ENCODE results near the gene DMRTA2.

DMRTA2 gene

DNA sequence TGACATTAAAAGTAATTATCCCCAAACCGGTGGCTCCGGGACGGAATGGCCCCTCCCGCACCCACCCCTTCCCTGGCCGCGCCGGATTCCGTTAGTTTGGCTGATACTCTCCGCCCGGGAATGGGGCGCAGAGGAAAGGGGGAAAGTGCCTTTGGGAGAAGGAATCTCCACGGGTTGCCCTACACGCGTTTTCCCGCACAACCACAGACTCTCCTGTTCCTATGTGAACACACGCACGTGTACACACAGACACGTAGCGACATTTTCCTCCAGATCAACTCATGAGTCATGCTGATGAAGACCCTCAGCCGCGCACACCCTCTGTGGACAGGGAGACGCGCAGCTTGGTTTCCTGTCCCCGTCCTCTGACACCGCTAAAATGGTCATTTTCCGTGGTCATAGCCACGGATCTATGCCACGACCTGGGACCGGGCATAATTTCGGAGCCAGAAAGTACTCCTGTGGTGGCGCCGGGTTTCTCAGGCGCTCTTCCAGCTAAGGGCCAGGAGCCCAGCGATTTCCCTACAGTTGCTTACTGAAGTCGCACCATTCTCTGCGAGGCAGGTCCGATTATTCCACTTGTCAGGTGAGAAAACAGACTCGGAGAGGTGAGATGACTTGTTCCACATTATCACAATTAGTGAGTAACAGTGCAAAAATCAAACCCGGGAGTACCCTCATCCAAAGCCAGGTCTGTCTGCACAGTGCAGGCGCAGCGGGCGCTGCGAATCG is 4.0 kb upstream of the DMRTA2 start:
- Mint-ChIP-seq H3K4me3 (no peak overlapping the region), H3K4me1 (ENCODE audit: low read depth) (peaks cover 40% of the 10 kb centered on the region), H3K9me3 (ENCODE audit: low read depth) (no peaks in the 10 kb centered on the region), H3K27ac (peak overlapping the region; percentile 12), H3K36me3 (no peaks in the 10 kb centered on the region), H3K27me3 (peaks cover 46% of the 10 kb centered on the region)

DNA sequence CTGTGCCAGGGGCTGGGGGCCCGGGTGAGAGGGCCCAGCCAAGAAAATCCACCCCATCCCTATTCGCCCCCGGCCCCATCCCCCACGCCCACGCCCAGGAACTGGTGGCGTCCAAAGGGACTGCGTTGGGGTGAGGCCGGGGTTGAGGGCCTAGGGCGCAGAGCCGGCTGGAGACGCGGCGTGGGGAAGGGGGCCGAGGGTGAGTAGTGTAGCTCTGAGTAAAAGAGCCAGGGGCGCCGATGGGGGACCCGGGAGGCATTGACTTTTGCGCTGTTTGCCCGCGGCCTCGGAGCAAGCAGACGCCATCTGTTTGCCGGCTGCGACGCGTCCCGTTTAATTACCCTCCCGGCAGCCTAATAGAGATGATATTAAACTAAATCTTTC is 3.5 kb upstream of the DMRTA2 start:
- Mint-ChIP-seq H3K27ac (no peak overlapping the region), H3K36me3 (no peaks in the 10 kb centered on the region), H3K9me3 (ENCODE audit: low read depth) (no peaks in the 10 kb centered on the region), H3K4me3 (no peak overlapping the region), H3K4me1 (ENCODE audit: low read depth) (peaks cover 46% of the 10 kb centered on the region), H3K27me3 (peaks cover 52% of the 10 kb centered on the region)

DNA sequence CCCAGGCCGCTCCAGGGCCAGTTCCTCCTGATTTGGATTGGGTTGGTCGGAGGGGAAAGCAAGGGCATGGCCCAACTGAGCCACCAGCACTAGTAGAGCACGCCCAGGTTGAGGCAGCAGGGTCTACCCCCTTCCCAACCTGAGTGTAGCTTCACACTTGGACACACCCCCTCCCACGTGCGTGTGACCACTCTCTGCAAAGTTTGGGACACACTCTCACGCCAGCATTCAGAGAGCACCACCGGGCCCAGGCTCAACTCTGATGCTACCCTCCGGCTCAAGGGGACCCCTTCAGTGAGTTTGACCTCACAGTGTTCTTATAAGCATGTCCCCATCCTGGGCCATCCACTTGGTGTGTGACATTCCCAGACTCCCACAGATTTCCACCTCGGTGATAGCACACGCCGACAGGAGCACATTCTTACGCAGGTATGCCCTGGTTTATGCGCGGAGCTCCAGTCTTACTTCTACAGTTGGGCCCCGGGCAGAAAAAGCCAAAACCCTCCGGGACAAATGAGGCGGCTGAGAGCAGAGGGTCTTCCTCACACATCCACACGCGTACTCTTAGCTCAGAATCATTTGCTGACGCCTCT is 3.0 kb upstream of the DMRTA2 start:
- no peaks in the 10 kb centered on the region for H3K36me3 Mint-ChIP-seq
- peaks cover 47% of the 10 kb centered on the region for H3K4me1 Mint-ChIP-seq (ENCODE audit: low read depth)
- peak overlapping the region; percentile 30 for H3K4me3 Mint-ChIP-seq
- H3K9me3 Mint-ChIP-seq (ENCODE audit: low read depth): no peaks in the 10 kb centered on the region
- H3K27ac Mint-ChIP-seq: no peak overlapping the region
- peaks cover 53% of the 10 kb centered on the region for H3K27me3 Mint-ChIP-seq

DNA sequence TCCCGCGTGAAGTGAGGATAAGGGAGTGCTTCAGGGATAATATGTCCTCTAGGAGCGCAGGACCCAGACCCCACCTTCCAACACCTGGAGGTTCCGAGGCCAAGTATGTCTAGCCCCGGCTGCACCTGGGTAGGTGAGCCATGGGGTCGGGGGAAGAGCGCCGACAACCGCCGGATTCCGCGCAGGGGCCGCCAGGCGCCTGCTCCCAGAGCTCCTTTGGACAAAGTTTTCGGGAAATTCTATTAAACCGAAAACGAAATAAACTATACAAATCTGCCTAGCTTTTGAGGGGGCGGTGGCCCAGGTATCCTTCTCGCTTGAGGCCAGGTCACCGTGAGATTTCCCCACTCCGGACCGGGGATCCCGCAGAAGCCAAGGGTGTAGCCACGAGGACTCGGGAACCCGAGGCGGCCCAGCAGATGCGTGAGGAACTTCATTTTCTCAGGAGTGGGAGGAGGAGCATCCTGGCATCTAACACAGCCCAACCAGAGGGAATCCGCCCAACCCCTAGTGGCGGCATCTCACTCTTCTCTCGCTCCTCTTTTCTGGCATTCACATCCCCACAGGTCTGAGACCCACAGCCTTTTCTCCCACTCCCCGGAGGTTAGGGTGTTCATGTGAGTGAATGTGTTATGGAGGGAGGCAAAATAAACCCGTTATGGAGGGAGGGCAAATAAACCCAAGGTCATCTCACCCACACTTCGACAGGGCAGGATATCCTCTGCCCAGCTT is 2.3 kb upstream of the DMRTA2 start:
- Mint-ChIP-seq H3K4me1 (ENCODE audit: low read depth) (peaks cover 48% of the 10 kb centered on the region), H3K9me3 (ENCODE audit: low read depth) (no peaks in the 10 kb centered on the region), H3K36me3 (no peaks in the 10 kb centered on the region), H3K27ac (no peak overlapping the region), H3K27me3 (peaks cover 48% of the 10 kb centered on the region), H3K4me3 (peak overlapping the region; percentile 88)

DNA sequence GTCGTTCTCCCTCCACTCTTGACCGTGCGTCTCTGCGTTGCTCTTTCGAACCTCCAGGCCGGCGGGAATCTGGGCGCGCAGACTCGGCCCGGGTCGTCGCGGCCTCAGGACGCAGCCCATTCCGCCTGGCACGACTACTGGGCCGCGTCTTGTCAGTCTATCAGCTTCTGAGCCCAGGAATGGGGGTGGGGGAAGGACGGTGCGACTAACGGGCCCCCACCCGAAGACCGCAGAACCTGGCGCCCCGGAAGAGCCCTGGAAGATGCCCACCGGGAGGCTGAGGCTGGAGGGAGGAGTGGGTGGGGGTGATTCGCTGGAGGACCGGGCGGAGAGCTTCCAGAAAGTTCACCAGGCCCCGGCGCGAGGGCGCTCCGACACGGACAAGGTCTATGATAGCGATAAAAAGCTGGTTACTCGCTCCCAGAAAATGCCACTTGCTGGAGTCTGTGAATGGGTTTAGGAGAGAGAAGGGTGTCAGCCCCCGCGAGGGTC is 1.7 kb upstream of the DMRTA2 start:
- Mint-ChIP-seq H3K27ac (peak overlapping the region; percentile 66), H3K9me3 (ENCODE audit: low read depth) (no peaks in the 10 kb centered on the region), H3K4me1 (ENCODE audit: low read depth) (peaks cover 52% of the 10 kb centered on the region), H3K4me3 (peak overlapping the region; percentile 88), H3K27me3 (peaks cover 49% of the 10 kb centered on the region), H3K36me3 (no peaks in the 10 kb centered on the region)

DNA sequence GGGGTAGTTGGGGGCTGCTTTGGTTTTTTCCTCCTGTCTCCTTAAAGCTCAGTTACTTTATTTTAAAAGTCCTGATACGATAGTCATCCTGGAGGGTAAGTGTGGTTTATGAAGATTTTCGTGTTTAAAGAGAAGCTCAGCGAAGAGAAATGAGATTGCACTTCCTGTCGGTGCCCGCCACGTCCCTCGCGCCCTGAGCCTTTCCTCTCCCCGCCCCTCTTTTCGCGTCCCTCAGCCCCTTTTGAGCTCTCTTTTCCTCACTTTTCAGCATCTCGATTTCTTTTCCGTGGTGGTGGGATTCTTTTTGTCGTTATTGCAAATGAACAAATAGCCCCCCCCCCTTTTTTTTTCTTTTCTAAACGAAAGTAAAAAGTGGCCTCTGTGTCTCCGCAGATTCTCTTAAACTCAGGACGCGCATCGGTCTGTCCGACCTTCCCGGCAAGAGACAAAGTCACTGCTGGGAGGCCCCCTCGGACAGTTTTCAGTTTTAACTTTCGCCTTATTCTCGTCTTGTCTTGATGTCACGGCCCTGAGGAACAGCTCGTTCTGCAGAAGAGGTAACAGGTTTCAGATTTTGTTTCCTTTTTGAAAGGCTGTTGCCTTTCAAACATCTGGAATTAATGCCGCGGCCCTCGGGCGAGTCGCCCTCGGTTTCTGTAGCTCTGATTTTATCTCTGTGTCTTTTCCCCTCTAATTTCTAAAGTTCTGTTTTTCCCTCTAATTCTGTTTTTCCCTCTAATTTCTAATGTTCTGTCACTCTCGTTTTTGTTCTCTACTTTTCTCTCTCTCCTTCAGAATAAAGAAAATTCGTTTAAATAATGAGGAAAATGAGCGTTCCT is 1.0 kb upstream of the DMRTA2 start:
- Mint-ChIP-seq H3K27ac (peak overlapping the region; percentile 66), H3K4me1 (ENCODE audit: low read depth) (peaks cover 55% of the 10 kb centered on the region), H3K9me3 (ENCODE audit: low read depth) (no peaks in the 10 kb centered on the region), H3K36me3 (no peaks in the 10 kb centered on the region), H3K27me3 (peaks cover 51% of the 10 kb centered on the region), H3K4me3 (peak overlapping the region; percentile 88)

DNA sequence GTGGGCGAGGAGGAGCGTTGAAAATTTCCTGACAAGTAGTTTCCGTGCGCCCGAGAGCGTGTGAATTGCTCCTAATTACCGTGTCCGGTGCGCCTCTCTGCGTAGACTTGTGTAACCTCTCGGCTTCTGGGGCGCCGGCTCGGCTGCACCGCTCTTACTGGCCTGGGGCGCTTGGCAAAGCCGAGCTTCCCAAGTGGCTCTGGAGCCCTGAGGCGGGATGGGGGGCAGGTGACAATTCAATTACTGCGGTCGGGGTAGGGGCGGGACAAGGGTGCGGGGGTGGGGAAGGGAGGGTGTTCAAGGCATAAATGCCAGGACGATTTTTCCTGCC is 392 bp upstream of the DMRTA2 start:
- no peak overlapping the region for H3K27ac Mint-ChIP-seq
- no peaks in the 10 kb centered on the region for H3K9me3 Mint-ChIP-seq (ENCODE audit: low read depth)
- H3K4me1 Mint-ChIP-seq (ENCODE audit: low read depth): peaks cover 55% of the 10 kb centered on the region
- H3K27me3 Mint-ChIP-seq: peaks cover 48% of the 10 kb centered on the region
- no peaks in the 10 kb centered on the region for H3K36me3 Mint-ChIP-seq
- peak overlapping the region; percentile 88 for H3K4me3 Mint-ChIP-seq

DNA sequence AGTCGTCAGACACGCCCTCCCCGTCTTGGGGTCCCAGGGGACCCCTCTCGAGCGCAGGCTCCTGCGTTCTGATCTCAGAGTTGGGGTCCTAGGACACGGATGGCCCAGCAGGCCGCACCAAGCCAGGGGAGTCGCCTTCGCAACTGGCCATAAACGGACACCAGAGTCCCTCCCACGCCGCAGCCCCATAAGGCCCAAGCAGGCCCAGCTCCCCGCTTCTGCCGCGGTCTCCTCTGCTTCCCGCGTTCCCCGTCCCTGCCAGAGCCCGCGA is 633 bp downstream of the DMRTA2 start:
- Mint-ChIP-seq H3K9me3 (ENCODE audit: low read depth) (no peaks in the 10 kb centered on the region), H3K27ac (no peak overlapping the region), H3K36me3 (no peaks in the 10 kb centered on the region), H3K4me1 (ENCODE audit: low read depth) (peaks cover 57% of the 10 kb centered on the region), H3K4me3 (peak overlapping the region; percentile 54), H3K27me3 (peaks cover 45% of the 10 kb centered on the region)

DNA sequence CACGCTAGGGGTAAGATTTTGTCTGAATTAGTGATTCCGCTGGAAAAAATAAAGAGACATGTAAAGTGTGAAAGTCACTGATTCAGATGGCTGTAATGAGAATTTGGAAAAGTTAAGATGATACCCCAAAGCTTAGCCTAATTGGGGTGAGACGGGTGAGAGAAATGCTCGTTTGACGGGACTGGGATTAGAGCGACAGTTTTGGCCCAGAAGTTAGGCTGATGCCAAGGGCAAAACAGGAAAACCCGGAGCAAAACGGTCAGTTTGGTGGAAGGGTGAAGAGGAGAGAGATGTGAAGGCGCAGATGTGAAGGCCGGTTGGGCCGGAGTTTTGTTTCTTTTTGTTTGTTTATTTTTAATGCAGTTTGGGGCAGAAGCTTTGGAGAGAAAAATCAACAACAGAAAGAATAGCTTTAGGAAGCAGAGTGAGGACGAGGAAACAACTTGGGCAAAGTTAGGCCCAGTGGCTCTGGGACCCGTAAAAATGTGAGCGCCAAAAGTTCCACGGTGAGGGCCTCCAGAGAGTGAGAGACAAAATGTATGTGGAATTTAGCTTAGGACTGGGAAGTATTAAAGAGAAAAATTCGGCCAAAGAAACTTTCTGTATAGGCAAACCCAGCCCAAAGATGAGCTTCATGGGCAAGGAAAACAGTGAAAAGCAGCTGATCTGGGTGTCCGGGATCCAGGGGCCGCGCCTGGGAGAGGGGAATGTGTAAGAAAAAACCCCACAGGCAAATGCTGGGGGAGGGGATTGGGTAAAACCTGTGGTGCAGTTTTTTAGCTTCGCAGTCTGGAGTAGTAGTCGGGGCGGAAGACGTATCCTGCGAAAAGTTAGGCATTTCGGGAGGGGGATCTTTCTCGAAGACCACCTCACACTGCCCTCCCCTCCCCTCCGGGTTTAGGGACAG is 1.2 kb downstream of the DMRTA2 start:
- Mint-ChIP-seq H3K4me1 (ENCODE audit: low read depth) (peaks cover 53% of the 10 kb centered on the region), H3K27me3 (peaks cover 42% of the 10 kb centered on the region), H3K4me3 (peak overlapping the region; percentile 54), H3K27ac (no peak overlapping the region), H3K9me3 (ENCODE audit: low read depth) (no peaks in the 10 kb centered on the region), H3K36me3 (no peaks in the 10 kb centered on the region)

DNA sequence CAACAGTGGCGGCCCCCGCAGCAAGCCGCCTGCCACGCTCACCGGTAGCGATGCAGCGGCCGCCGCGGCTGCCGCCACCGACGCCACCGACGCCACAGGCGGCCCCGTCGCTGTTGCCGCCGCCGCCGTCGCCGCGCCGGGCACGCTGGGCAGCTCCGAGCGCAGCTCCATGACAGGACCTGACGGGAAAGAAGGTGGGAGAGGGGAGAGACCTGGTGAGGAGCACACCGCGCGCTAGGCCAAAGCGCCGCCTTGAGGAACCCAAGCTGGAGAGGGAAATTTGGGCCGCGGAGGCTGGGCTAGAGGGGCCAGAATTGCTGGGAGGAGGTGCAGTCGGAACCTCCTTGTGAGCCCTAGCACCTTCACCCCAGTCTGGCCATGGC is 1.9 kb downstream of the DMRTA2 start:
- H3K4me1 Mint-ChIP-seq (ENCODE audit: low read depth): peaks cover 57% of the 10 kb centered on the region
- H3K36me3 Mint-ChIP-seq: no peaks in the 10 kb centered on the region
- no peaks in the 10 kb centered on the region for H3K9me3 Mint-ChIP-seq (ENCODE audit: low read depth)
- H3K4me3 Mint-ChIP-seq: peak overlapping the region; percentile 54
- H3K27me3 Mint-ChIP-seq: peaks cover 47% of the 10 kb centered on the region
- no peak overlapping the region for H3K27ac Mint-ChIP-seq

DNA sequence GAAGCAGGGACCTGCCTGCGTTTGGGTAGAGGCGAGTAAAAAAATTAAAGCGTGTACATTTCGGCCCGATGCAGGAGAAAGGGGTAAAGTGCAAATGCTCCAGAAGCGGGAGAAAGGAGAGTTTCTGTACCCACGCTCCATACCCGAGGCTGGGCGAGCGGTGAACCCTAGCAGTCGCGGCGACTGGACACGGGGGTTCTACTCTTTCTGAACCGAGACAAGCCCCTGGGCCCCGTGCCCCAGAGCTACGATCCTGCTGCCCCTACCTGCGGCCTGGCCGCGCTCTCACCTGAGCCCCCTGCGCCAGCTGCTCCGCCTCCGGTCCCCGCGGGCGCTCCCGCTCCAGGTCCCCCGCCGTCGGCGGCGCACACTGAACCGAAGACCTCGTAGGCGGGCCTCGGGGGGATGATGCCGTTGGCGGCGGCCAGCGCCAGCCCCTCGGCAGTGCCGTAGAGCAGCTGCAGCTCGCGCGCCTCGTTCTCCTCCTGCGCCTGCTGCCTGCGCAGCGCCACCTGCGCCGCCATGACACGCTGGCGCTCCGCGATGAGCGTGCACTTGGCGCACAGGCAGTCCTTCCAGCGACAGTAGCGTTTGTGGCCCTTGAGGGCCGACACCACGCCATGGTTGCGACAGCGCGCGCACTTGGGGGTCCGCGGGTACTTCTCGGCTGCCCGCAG is 2.4 kb downstream of the DMRTA2 start:
- H3K36me3 Mint-ChIP-seq: no peaks in the 10 kb centered on the region
- H3K4me3 Mint-ChIP-seq: peak overlapping the region; percentile 36
- H3K27me3 Mint-ChIP-seq: peaks cover 43% of the 10 kb centered on the region
- no peaks in the 10 kb centered on the region for H3K9me3 Mint-ChIP-seq (ENCODE audit: low read depth)
- peaks cover 52% of the 10 kb centered on the region for H3K4me1 Mint-ChIP-seq (ENCODE audit: low read depth)
- no peak overlapping the region for H3K27ac Mint-ChIP-seq

DNA sequence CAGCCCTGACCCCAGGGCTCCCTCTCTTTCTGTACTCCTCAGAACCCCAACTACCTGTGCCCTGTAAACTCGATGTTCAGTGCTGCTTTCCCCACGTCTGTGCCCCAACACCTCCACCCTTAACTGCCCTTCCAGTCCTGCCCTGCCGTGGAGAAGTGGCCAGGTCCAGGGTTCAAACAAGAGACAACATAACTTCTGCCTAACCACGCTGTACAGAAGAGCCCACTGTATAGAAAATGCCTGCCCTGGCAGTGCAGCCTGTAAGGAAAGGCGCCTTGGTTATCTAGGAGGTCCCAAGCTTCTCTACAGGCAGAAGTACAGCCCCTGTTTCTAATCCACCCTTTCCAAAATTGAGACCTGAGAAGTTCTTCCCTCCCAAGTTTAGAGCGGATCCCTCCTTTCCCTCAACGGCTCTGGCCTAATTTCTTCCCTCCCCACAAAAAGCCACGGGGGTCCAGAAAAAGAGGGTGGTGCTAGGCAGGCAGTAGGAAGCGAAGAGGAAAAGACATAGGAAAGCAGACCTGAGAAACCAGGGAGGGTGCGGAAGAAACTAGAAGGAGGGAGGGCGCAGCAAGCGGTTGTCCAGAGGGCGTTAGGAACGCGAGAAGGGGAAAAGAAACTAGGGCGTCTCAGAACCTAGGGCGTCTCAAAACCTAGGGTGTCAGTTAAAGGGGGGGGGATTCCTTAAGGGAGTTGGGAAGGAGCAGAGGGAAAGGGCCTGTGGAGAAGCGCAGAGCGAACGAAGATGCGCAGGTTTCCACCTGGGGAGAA is 3.2 kb downstream of the DMRTA2 start:
- Mint-ChIP-seq H3K27ac (no peak overlapping the region), H3K4me3 (peak overlapping the region; percentile 36), H3K9me3 (ENCODE audit: low read depth) (no peaks in the 10 kb centered on the region), H3K36me3 (no peaks in the 10 kb centered on the region), H3K27me3 (peaks cover 42% of the 10 kb centered on the region), H3K4me1 (ENCODE audit: low read depth) (peaks cover 49% of the 10 kb centered on the region)

DNA sequence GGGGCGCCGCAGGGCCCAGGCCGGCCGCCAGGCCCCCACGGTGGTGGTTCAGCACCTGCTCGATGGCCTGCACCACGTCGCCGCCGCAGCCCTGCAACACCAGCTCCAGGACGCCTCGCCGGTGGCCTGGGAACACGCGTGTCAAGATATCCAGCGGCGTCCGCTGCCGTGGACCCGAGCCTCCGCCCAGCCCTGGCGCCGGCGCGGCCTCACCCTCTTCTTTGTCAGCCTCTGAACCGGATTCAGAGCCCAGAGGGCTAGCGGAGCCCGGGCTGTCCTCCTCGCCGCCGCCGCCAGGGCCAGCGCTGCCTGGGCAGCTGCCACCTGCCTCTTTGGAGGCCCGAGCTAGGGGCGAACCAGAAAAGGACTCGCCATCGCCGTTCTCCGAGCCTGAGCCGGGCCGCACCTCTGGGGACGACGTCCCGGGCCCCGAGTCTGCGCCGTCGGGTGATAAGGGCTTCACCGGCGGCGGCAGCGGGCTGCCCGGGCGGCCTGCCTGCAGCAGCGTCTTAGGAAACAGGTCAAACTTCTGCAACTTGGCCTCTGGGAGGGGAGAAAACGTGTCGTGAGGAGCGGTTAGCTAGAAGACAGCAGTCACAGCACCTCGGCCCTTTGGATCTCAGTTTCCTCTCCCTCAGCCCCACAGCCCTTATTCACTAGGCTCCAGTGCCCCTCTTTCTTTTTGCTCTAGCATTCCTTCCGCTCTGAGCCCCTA is 3.9 kb downstream of the DMRTA2 start:
- Mint-ChIP-seq H3K9me3 (ENCODE audit: low read depth) (no peaks in the 10 kb centered on the region), H3K36me3 (no peaks in the 10 kb centered on the region), H3K27ac (no peak overlapping the region), H3K27me3 (peaks cover 42% of the 10 kb centered on the region), H3K4me3 (peak overlapping the region; percentile 36), H3K4me1 (ENCODE audit: low read depth) (peaks cover 43% of the 10 kb centered on the region)
